K562 (cell line): ENCODE data around the gene ERGIC1. TPM values are rescaled to one million over a fixed set of nuclear protein-coding genes. Genes with fewer than 3 reads are reported as not detected.

Experiments
- ATAC-seq: fragments of 200-7000 bp; cut with Tn5 transposase; 3 replicates; pipeline ENCODE4 v1.9.1; 2020; ENCODE audit warnings: moderate library complexity
- BruUV-seq: library from RNA; stranded (reverse); fragments of 400-500 nt; replicated peaks from 2 replicates; lab custom pipeline; 2021; lab: Mats Ljungman, UMichigan
- CTCF ChIA-PET: fragments of 300-600 bp; formaldehyde crosslinking; extraction: SDS; loops from one replicate; lab custom pipeline; 2021; ENCODE audit warnings: low intra/inter-chr PET ratio; lab: Yijun Ruan, JAX
- POLR2A ChIA-PET: fragments of 300-600, 350-650 bp; sonication (Branson Sonifier 250); formaldehyde crosslinking; extraction: SDS; loops from one replicate; lab custom pipeline; 2021; ENCODE audit warnings: antibody characterized with exemption, inconsistent platforms; lab: Yijun Ruan, JAX
- DNase-seq, 4 experiments: peaks; one replicate each; pipeline versions ENCODE4 v3.0.0 to v3.0.0-alpha.2; 2011 to 2018; ENCODE audit warnings: low spot score in 3 of 4, mixed read lengths in 3 of 4; ENCODE audit errors: extremely low read depth in 1 of 4
- FAIRE-seq: peaks from 2 replicates; lab custom pipeline; 2011; peaks lifted over from hg19 to GRCh38; lab: Jason Lieb, UNC
- H2AFZ ChIP-seq: 2 replicates; pipeline ENCODE4 v1.6.0; 2011; ENCODE audit warnings: low read depth, low read length, control low read depth, inconsistent platforms
- H3K27ac ChIP-seq: fragments of 200-600 bp; 3 replicates; pipeline ENCODE4 v1.8.0; 2011; ENCODE audit warnings: low read depth, mild to moderate bottlenecking, control low read depth, inconsistent platforms, low read length, moderate library complexity, mixed read lengths; ENCODE audit errors: extremely low read depth
- H3K27me3 ChIP-seq, 2 experiments: fragments of 300-600 bp in 1 of 2; 2 replicates in 1 of 2; 3 replicates in 1 of 2; pipeline versions ENCODE4 v1.6.0 to v1.8.0; 2011; ENCODE audit warnings: inconsistent platforms in 2 of 2, low read length in 2 of 2, mild to moderate bottlenecking in 1 of 2, mixed read lengths in 1 of 2, moderate library complexity in 1 of 2; ENCODE audit not compliant: control insufficient read depth in 2 of 2, insufficient read depth in 2 of 2
- H3K36me3 ChIP-seq: fragments of 300-600 bp; 3 replicates; pipeline ENCODE4 v1.8.0; 2011; ENCODE audit warnings: mild to moderate bottlenecking, low read length, inconsistent platforms; ENCODE audit not compliant: control insufficient read depth, insufficient read depth
- H3K4me1 ChIP-seq, 2 experiments: fragments of 200-600 bp in 1 of 2; replicated peaks in 1 of 2; 2 replicates in 1 of 2; 3 replicates in 1 of 2; pipeline versions ENCODE4 v1.5.1 to v1.8.0; 2011; ENCODE audit warnings: inconsistent platforms in 2 of 2, low read length in 2 of 2, mild to moderate bottlenecking in 1 of 2, mixed read lengths in 1 of 2, moderate library complexity in 1 of 2; ENCODE audit not compliant: control insufficient read depth in 2 of 2, insufficient read depth in 2 of 2
- H3K4me2 ChIP-seq: 2 replicates; pipeline ENCODE4 v1.6.1; 2011; ENCODE audit warnings: low read length, control low read depth, inconsistent platforms, mixed read lengths; ENCODE audit not compliant: insufficient read depth
- H3K4me3 ChIP-seq: fragments of 200-600 bp; sonication (generic), shearing (Covaris generic); 2 replicates; pipeline ENCODE4 v1.5.1; 2016; ENCODE audit warnings: control low read depth, inconsistent platforms
- H3K79me2 ChIP-seq: fragments of 200-600 bp; 3 replicates; pipeline ENCODE4 v1.8.0; 2011; ENCODE audit warnings: low read length, inconsistent platforms; ENCODE audit not compliant: control insufficient read depth, insufficient read depth
- H3K9ac ChIP-seq, 2 experiments: 2 replicates each; pipeline versions ENCODE4 v1.6.0 to v1.6.1; 2011; ENCODE audit warnings: low read depth in 2 of 2, low read length in 2 of 2, control low read depth in 1 of 2, inconsistent platforms in 1 of 2, mild to moderate bottlenecking in 1 of 2, mixed read lengths in 1 of 2; ENCODE audit not compliant: insufficient read depth in 1 of 2
- H3K9me1 ChIP-seq: one replicate; pipeline ENCODE4 v1.6.0; 2011; ENCODE audit warnings: inconsistent platforms, mild to moderate bottlenecking, low read length, moderate library complexity; ENCODE audit not compliant: control insufficient read depth, insufficient read depth
- H3K9me3 ChIP-seq: replicated peaks from 2 replicates; pipeline ENCODE4 v1.5.1; 2011; ENCODE audit warnings: low read depth, low read length, inconsistent platforms; ENCODE audit not compliant: control insufficient read depth, insufficient read depth
- H4K20me1 ChIP-seq: replicated peaks from 2 replicates; pipeline ENCODE4 v1.6.1; 2011; ENCODE audit warnings: low read length, inconsistent platforms, mixed read lengths; ENCODE audit not compliant: control insufficient read depth, insufficient read depth
- BCOR ChIP-seq: fragments of 450-650 bp; IDR thresholded peaks from 2 replicates; pipeline ENCODE4 v1.6.1; 2016
- KDM1A ChIP-seq, 2 experiments: fragments of 450-650 bp; IDR thresholded peaks; 2 replicates each; pipeline ENCODE4 v1.6.1; 2016; ENCODE audit warnings: mild to moderate bottlenecking in 2 of 2
- RBM25 ChIP-seq: fragments of 200-400 bp; formaldehyde crosslinking; IDR thresholded peaks from 2 replicates; pipeline ENCODE4 v1.6.1; 2018; ENCODE audit warnings: low read length, low read depth, moderate library complexity; ENCODE audit not compliant: severe bottlenecking
- ZFP36 ChIP-seq: fragments of 150-350 bp; IDR thresholded peaks from 2 replicates; pipeline ENCODE4 v1.6.1; 2018; ENCODE audit warnings: low read length, low read depth; ENCODE audit not compliant: partially characterized antibody
- WGBS: fragments of 100-300 bp; shearing (Covaris generic); methylation state at CpG from one replicate; pipeline ENCODE4 v1.1.6; 2016; ENCODE audit warnings: low coverage, mixed read lengths; ENCODE audit not compliant: insufficient coverage; ENCODE audit errors: missing lambda C conversion rate; 5-methylcytosine and 5-hydroxymethylcytosine counted together
- in situ Hi-C: fragments of 300-500 bp; cut with MboI; formaldehyde crosslinking; loops from 4 replicates; pipeline ENCODE4 v1.15.0; 2018; ENCODE audit warnings: inconsistent platforms, mixed read lengths
- intact Hi-C: fragments of 100-400 bp; cut with micrococcal nuclease; formaldehyde crosslinking; loops from 2 replicates; pipeline ENCODE4 v1.14.2; 2022
- polyA plus RNA-seq, 8 experiments: library from polyadenylated mRNA; depleted of rRNA in 4 of 8; stranded (reverse) in 5 of 8; unstranded in 3 of 8; fragments of >200 nt; fragmentation: Nextera tagmentation in 2 of 8; fragmentation: Illumina TruSeq in 1 of 8; extraction: Ambion mirVana in 2 of 8; extraction: Trizol in 1 of 8; gene quantifications; 2 replicates each; pipeline versions ENCODE4 v1.2.1 to v1.2.3, GENCODE V29; 2011 to 2014; ENCODE audit warnings: inconsistent platforms in 1 of 8, missing spikeins in 1 of 8
- total RNA-seq, 7 experiments: library from RNA; depleted of rRNA in 6 of 7; stranded (reverse); fragments of >200 nt in 6 of 7; fragmentation: Illumina TruSeq in 2 of 7; extraction: Trizol in 2 of 7; gene quantifications; 2 replicates each; pipeline versions ENCODE4 v1.2.1 to v1.2.3, GENCODE V29; 2011 to 2021; ENCODE audit warnings: low replicate concordance in 1 of 7
- TF ChIP-seq, protein P1 (sequence below): sonication (generic); formaldehyde crosslinking; IDR thresholded peaks from 2 replicates; pipeline ENCODE4 v1.8.0; 2022; ENCODE audit warnings: mild to moderate bottlenecking, missing genetic modification reagents

The ERGIC1 gene
- total and polyA plus RNA-seq, 9 of the 15 experiments (the other 6 are each of a cell fraction or from before 2014, with no cell fraction given), result 5.5 to 68.4 (median 36.4) TPM

DNA sequence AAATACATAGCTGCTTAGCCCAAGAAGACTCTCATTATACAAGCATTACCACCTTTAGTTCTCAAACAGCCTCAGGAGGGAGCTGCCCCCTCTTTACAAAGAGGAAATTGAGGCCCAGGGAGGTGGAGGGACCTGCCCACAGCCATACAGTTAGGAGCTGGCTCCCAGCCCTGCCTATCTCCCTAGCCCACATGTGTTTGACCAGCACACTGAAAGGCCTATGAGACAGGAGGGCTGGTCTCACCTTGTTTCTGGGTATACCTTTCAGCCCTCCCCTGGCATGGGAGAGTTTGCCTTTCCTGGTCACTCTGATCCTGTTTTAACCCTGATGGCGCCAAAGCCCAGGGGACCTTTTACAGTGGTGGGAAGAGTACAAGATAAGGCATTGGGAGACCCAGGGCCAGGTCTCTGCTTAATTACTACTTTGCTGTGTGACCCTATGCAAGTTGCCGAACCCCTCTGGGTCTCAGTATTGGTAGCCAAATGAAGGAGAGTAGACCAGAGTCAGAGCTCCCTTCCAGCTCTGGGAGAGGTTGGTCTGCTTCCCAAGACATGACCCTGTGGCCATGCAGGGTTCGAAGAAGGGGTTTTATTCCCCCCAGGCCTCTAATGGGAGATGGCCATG, 64.3 kb downstream of the ERGIC1 start:
- no peak for ATAC-seq
- FAIRE-seq, result no peak
- H4K20me1 ChIP-seq, result no peaks in the 10 kb centered on the region
- no peak overlapping the region for H3K4me2 ChIP-seq
- peaks cover 26 to 31% of the 10 kb centered on the region in 2 experiments for H3K4me1 ChIP-seq
- no peaks in the 10 kb centered on the region for H3K27me3 ChIP-seq
- TF ChIP-seq ZFP36 (peak; percentile 61), KDM1A (IDR thresholded peaks at IDR 0.05) (0 out of 4 replicates have a peak, but pooled peaks of 1 of the 2 experiments have one; percentile 26), BCOR (peak; percentile 50; the same call in 1 of the 2 replicates), RBM25 (peak; percentile 55)
- TF ChIP-seq, protein P1, sequence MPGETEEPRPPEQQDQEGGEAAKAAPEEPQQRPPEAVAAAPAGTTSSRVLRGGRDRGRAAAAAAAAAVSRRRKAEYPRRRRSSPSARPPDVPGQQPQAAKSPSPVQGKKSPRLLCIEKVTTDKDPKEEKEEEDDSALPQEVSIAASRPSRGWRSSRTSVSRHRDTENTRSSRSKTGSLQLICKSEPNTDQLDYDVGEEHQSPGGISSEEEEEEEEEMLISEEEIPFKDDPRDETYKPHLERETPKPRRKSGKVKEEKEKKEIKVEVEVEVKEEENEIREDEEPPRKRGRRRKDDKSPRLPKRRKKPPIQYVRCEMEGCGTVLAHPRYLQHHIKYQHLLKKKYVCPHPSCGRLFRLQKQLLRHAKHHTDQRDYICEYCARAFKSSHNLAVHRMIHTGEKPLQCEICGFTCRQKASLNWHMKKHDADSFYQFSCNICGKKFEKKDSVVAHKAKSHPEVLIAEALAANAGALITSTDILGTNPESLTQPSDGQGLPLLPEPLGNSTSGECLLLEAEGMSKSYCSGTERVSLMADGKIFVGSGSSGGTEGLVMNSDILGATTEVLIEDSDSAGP, result no peak
- TF ChIP-seq, all 486 proteins: peak for 4
- DNase-seq, result no peak
- BruUV-seq, result no TSS peak
- H2AFZ ChIP-seq, result no peak overlapping the region
- ChIA-PET CTCF (no interaction called here), POLR2A (interaction anchor here (0.6 to 5.0 kb wide), 4 partner anchors 34 to 153 kb away, joined by 3 to 42 read pairs (median 4); partner anchors contain the start of gene DUSP1)
- H3K36me3 ChIP-seq, result peaks cover 25% of the 10 kb centered on the region; the same call in 1 of the 3 replicates
- in situ Hi-C loops (no loop called here), intact Hi-C loops (no loop called here)
- no peak overlapping the region for H3K9ac ChIP-seq
- H3K79me2 ChIP-seq, result no peaks in the 10 kb centered on the region
- H3K27ac ChIP-seq, result no peak overlapping the region
- no peak overlapping the region for H3K4me3 ChIP-seq
- 97% methylated on average over 3 of the region's 3 CpGs for WGBS
- H3K9me1 ChIP-seq, result no peaks in the 10 kb centered on the region
- H3K9me3 ChIP-seq, result no peaks in the 10 kb centered on the region
